HEK293 (cell line): ENCODE data around the gene SLC35F6.

ENCODE experiments used
- CTCF ChIA-PET: fragments of 350-600 bp; formaldehyde crosslinking; extraction: SDS; loops from one replicate; lab custom pipeline; 2021; ENCODE audit warnings: antibody characterized with exemption; lab: Yijun Ruan, JAX
- POLR2A ChIA-PET: fragments of 300-600 bp; formaldehyde crosslinking; extraction: SDS; loops from one replicate; lab custom pipeline; 2020; ENCODE audit warnings: antibody characterized with exemption, inconsistent platforms; lab: Yijun Ruan, JAX
- H3K27ac ChIP-seq: fragments of 200-500 bp; sonication (Bioruptor generic); 2 replicates; pipeline ENCODE4 v1.5.1; 2014; ENCODE audit warnings: low read depth, low read length, control low read depth, inconsistent platforms; ENCODE audit errors: extremely low read depth
- H3K36me3 ChIP-seq, 2 experiments: fragments of 200-500 bp in 1 of 2; sonication (Bioruptor generic) in 1 of 2; 1 replicate in 1 of 2; 2 replicates in 1 of 2; pipeline ENCODE4 v1.5.1; 2014 to 2017; ENCODE audit warnings: inconsistent platforms in 2 of 2, low read length in 2 of 2; ENCODE audit not compliant: control insufficient read depth in 2 of 2, insufficient read depth in 1 of 2
- H3K4me1 ChIP-seq: fragments of 200-500 bp; sonication (Bioruptor generic); 2 replicates; pipeline ENCODE4 v1.5.1; 2014; ENCODE audit warnings: mild to moderate bottlenecking, low read length, inconsistent platforms; ENCODE audit not compliant: control insufficient read depth, insufficient read depth
- H3K4me3 ChIP-seq: 2 replicates; pipeline ENCODE4 v1.5.1; 2011; ENCODE audit warnings: low read depth, mild to moderate bottlenecking, control low read depth, low read length, moderate library complexity
- H3K9me3 ChIP-seq: fragments of 200-500 bp; sonication (Bioruptor generic); 2 replicates; pipeline ENCODE4 v1.5.1; 2014; ENCODE audit warnings: low read depth, low read length, inconsistent platforms; ENCODE audit not compliant: control insufficient read depth, insufficient read depth
- AEBP2 ChIP-seq: fragments of 450-650 bp; formaldehyde crosslinking; IDR thresholded peaks from 2 replicates; pipeline ENCODE4 v1.5.1; 2016; ENCODE audit warnings: missing biosample characterization, missing genetic modification characterization, borderline replicate concordance
- BCL6B ChIP-seq: fragments of 450-650 bp; formaldehyde crosslinking; IDR thresholded peaks from 2 replicates; pipeline ENCODE4 v1.5.1; 2017; ENCODE audit warnings: missing biosample characterization, missing genetic modification characterization
- GLI2 ChIP-seq: fragments of 450-650 bp; formaldehyde crosslinking; IDR thresholded peaks from 2 replicates; pipeline ENCODE4; 2017; ENCODE audit warnings: missing biosample characterization, missing genetic modification characterization, low read depth, borderline replicate concordance
- GLIS1 ChIP-seq: fragments of 450-650 bp; formaldehyde crosslinking; IDR thresholded peaks from 2 replicates; pipeline ENCODE4 v1.5.1; 2016; ENCODE audit warnings: missing biosample characterization, missing genetic modification characterization
- KLF17 ChIP-seq: fragments of 450-650 bp; formaldehyde crosslinking; IDR thresholded peaks from 2 replicates; pipeline ENCODE4 v1.5.1; 2016; ENCODE audit warnings: missing biosample characterization, missing genetic modification characterization
- MYNN ChIP-seq: fragments of 450-650 bp; formaldehyde crosslinking; IDR thresholded peaks from 2 replicates; pipeline ENCODE4 v1.5.1; 2016; ENCODE audit warnings: missing biosample characterization, missing genetic modification characterization, borderline replicate concordance
- OVOL3 ChIP-seq: fragments of 450-650 bp; formaldehyde crosslinking; IDR thresholded peaks from 2 replicates; pipeline ENCODE4 v1.5.1; 2016; ENCODE audit warnings: missing biosample characterization, missing genetic modification characterization
- PRDM6 ChIP-seq: fragments of 450-650 bp; formaldehyde crosslinking; IDR thresholded peaks from 2 replicates; pipeline ENCODE4 v1.5.1; 2017; ENCODE audit warnings: missing biosample characterization, missing genetic modification characterization
- RBAK ChIP-seq: fragments of 450-650 bp; formaldehyde crosslinking; IDR thresholded peaks from 2 replicates; pipeline ENCODE4 v1.5.1; 2016; ENCODE audit warnings: missing biosample characterization, missing genetic modification characterization
- ZBTB21 ChIP-seq: fragments of 450-650 bp; formaldehyde crosslinking; IDR thresholded peaks from 2 replicates; pipeline ENCODE4 v1.5.1; 2017; ENCODE audit warnings: missing biosample characterization, missing genetic modification characterization
- ZNF266 ChIP-seq: fragments of 450-650 bp; formaldehyde crosslinking; IDR thresholded peaks from 2 replicates; pipeline ENCODE4 v1.5.1; 2016; ENCODE audit warnings: missing biosample characterization, missing genetic modification characterization, low read depth
- ZNF311 ChIP-seq: fragments of 450-650 bp; formaldehyde crosslinking; IDR thresholded peaks from 2 replicates; pipeline ENCODE4 v1.5.1; 2017; ENCODE audit warnings: missing biosample characterization, missing genetic modification characterization, borderline replicate concordance
- ZNF404 ChIP-seq: fragments of 450-650 bp; formaldehyde crosslinking; IDR thresholded peaks from 2 replicates; pipeline ENCODE4 v1.5.1; 2017; ENCODE audit warnings: missing biosample characterization, missing genetic modification characterization
- ZNF473 ChIP-seq: fragments of 450-650 bp; formaldehyde crosslinking; IDR thresholded peaks from 2 replicates; pipeline ENCODE4 v1.5.1; 2017; ENCODE audit warnings: missing biosample characterization, missing genetic modification characterization
- ZNF558 ChIP-seq: fragments of 450-650 bp; formaldehyde crosslinking; IDR thresholded peaks from 2 replicates; pipeline ENCODE4 v1.5.1; 2016; ENCODE audit warnings: missing biosample characterization, missing genetic modification characterization
- ZNF621 ChIP-seq: fragments of 450-650 bp; formaldehyde crosslinking; IDR thresholded peaks from 2 replicates; pipeline ENCODE4 v1.5.1; 2017; ENCODE audit warnings: missing biosample characterization, missing genetic modification characterization
- ZNF660 ChIP-seq: fragments of 450-650 bp; IDR thresholded peaks from 2 replicates; pipeline ENCODE4 v1.5.1; 2018; ENCODE audit warnings: missing biosample characterization, mild to moderate bottlenecking, missing genetic modification characterization
- ZNF777 ChIP-seq: fragments of 450-650 bp; formaldehyde crosslinking; IDR thresholded peaks from 2 replicates; pipeline ENCODE4 v1.5.1; 2017; ENCODE audit warnings: missing biosample characterization, missing genetic modification characterization, borderline replicate concordance
- TF ChIP-seq, protein P1 (sequence below): fragments of 450-650 bp; formaldehyde crosslinking; IDR thresholded peaks from 2 replicates; pipeline ENCODE4 v1.5.1; 2017; ENCODE audit warnings: missing biosample characterization, missing genetic modification characterization
- TF ChIP-seq, protein P2 (sequence below): fragments of 450-650 bp; formaldehyde crosslinking; IDR thresholded peaks from 2 replicates; pipeline ENCODE4 v1.5.1; 2016; ENCODE audit warnings: missing biosample characterization, missing genetic modification characterization
- TF ChIP-seq, protein P3 (sequence below): fragments of 450-650 bp; formaldehyde crosslinking; IDR thresholded peaks from 2 replicates; pipeline ENCODE4 v1.5.1; 2016; ENCODE audit warnings: missing biosample characterization, missing genetic modification characterization, borderline replicate concordance

The SLC35F6 gene

GRCh38 chr2:26764078-26764887 is at the start of gene SLC35F6:
SLC35F6 (plus strand) TSS chr2:26764284; CDS start chr2:26764350, 66 bp downstream.
- ChIA-PET CTCF (no interaction called here), POLR2A (interaction anchor here (0.6 to 1.1 kb wide), 4 partner anchors 22 to 1802 kb away, joined by 3 to 5 read pairs (median 3); no protein-coding TSS in a partner anchor)
- H3K27ac ChIP-seq: peak within 1 kb of the TSS; percentile 44; the same call in 1 of the 2 replicates
- H3K4me1 ChIP-seq: no peaks in the 10 kb centered on the region
- H3K36me3 ChIP-seq: peaks cover 0 to 10% of the 10 kb centered on the region in 2 experiments; a peak in 1 of 3 replicates
- no peaks in the 10 kb centered on the region for H3K9me3 ChIP-seq
- H3K4me3 ChIP-seq: peak within 1 kb of the TSS; percentile 93
- TF ChIP-seq, protein P1, sequence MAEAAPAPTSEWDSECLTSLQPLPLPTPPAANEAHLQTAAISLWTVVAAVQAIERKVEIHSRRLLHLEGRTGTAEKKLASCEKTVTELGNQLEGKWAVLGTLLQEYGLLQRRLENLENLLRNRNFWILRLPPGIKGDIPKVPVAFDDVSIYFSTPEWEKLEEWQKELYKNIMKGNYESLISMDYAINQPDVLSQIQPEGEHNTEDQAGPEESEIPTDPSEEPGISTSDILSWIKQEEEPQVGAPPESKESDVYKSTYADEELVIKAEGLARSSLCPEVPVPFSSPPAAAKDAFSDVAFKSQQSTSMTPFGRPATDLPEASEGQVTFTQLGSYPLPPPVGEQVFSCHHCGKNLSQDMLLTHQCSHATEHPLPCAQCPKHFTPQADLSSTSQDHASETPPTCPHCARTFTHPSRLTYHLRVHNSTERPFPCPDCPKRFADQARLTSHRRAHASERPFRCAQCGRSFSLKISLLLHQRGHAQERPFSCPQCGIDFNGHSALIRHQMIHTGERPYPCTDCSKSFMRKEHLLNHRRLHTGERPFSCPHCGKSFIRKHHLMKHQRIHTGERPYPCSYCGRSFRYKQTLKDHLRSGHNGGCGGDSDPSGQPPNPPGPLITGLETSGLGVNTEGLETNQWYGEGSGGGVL (tag by site-specific recombination): no peak
- TF ChIP-seq RBAK (no peak), ZNF777 (tag by site-specific recombination) (no peak), ZNF473 (tag by site-specific recombination) (no peak), KLF17 (tag by site-specific recombination) (0 out of 2 replicates have a peak, but pooled peaks have one; percentile 27), MYNN (tag by site-specific recombination) (no peak), ZNF621 (no peak), ZNF266 (tag by site-specific recombination) (no peak), OVOL3 (tag by site-specific recombination) (no peak), AEBP2 (no peak), ZNF404 (tag by site-specific recombination) (no peak), BCL6B (tag by site-specific recombination) (no peak), GLIS1 (tag by site-specific recombination) (peak; percentile 37; the same call in 1 of the 2 replicates), ZBTB21 (tag by site-specific recombination) (no peak), ZNF558 (tag by site-specific recombination) (no peak), ZNF660 (tag by site-specific recombination) (peak; percentile 35; the same call in 1 of the 2 replicates), GLI2 (tag by site-specific recombination) (no peak), PRDM6 (no peak), ZNF311 (no peak)
- TF ChIP-seq, protein P2, sequence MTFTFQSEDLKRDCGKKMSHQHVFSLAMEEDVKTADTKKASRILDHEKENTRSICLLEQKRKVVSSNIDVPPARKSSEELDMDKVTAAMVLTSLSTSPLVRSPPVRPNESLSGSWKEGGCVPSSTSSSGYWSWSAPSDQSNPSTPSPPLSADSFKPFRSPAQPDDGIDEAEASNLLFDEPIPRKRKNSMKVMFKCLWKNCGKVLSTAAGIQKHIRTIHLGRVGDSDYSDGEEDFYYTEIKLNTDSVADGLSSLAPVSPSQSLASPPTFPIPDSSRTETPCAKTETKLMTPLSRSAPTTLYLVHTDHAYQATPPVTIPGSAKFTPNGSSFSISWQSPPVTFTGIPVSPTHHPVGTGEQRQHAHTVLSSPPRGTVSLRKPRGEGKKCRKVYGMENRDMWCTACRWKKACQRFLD (tag by site-specific recombination): no peak
- TF ChIP-seq, protein P3, sequence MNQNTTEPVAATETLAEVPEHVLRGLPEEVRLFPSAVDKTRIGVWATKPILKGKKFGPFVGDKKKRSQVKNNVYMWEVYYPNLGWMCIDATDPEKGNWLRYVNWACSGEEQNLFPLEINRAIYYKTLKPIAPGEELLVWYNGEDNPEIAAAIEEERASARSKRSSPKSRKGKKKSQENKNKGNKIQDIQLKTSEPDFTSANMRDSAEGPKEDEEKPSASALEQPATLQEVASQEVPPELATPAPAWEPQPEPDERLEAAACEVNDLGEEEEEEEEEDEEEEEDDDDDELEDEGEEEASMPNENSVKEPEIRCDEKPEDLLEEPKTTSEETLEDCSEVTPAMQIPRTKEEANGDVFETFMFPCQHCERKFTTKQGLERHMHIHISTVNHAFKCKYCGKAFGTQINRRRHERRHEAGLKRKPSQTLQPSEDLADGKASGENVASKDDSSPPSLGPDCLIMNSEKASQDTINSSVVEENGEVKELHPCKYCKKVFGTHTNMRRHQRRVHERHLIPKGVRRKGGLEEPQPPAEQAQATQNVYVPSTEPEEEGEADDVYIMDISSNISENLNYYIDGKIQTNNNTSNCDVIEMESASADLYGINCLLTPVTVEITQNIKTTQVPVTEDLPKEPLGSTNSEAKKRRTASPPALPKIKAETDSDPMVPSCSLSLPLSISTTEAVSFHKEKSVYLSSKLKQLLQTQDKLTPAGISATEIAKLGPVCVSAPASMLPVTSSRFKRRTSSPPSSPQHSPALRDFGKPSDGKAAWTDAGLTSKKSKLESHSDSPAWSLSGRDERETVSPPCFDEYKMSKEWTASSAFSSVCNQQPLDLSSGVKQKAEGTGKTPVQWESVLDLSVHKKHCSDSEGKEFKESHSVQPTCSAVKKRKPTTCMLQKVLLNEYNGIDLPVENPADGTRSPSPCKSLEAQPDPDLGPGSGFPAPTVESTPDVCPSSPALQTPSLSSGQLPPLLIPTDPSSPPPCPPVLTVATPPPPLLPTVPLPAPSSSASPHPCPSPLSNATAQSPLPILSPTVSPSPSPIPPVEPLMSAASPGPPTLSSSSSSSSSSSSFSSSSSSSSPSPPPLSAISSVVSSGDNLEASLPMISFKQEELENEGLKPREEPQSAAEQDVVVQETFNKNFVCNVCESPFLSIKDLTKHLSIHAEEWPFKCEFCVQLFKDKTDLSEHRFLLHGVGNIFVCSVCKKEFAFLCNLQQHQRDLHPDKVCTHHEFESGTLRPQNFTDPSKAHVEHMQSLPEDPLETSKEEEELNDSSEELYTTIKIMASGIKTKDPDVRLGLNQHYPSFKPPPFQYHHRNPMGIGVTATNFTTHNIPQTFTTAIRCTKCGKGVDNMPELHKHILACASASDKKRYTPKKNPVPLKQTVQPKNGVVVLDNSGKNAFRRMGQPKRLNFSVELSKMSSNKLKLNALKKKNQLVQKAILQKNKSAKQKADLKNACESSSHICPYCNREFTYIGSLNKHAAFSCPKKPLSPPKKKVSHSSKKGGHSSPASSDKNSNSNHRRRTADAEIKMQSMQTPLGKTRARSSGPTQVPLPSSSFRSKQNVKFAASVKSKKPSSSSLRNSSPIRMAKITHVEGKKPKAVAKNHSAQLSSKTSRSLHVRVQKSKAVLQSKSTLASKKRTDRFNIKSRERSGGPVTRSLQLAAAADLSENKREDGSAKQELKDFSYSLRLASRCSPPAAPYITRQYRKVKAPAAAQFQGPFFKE (tag by site-specific recombination): no peak
